ENCODE measurements around the gene KIAA1958. TPM values are rescaled to one million over a fixed set of nuclear protein-coding genes. Genes with fewer than 3 reads are reported as not detected.
A peak's percentile ranks its signal among the peaks of the same experiment; 100 is the strongest.

Gene KIAA1958
- total RNA-seq, 1 donor from 2014 or later = 6.6 TPM

- DNase-seq = no peak
Observed at GRCh38 chr9:112605518-112605917, 118.9 kb downstream of the KIAA1958 start.

GRCh38 chr9:112605963-112606699 is 119.5 kb downstream of the KIAA1958 start:
- DNase-seq = no peak

GRCh38 chr9:112608851-112609250 is 122.2 kb downstream of the KIAA1958 start:
- DNase-seq = no peak

- no peak for DNase-seq
Observed at GRCh38 chr9:112615584-112616266, 129.1 kb downstream of the KIAA1958 start.

GRCh38 chr9:112617371-112617770 is 130.7 kb downstream of the KIAA1958 start:
- no peak for DNase-seq

GRCh38 chr9:112618385-112619009 is 131.9 kb downstream of the KIAA1958 start:
- DNase-seq = no peak

- no peak for DNase-seq
Observed at GRCh38 chr9:112620388-112620787, 133.8 kb downstream of the KIAA1958 start.

- DNase-seq = no peak
Observed at GRCh38 chr9:112621018-112621655, 134.5 kb downstream of the KIAA1958 start.

GRCh38 chr9:112623198-112623597 is 136.6 kb downstream of the KIAA1958 start:
- DNase-seq = no peak

GRCh38 chr9:112624711-112625707 is 138.4 kb downstream of the KIAA1958 start:
- no peak for DNase-seq

GRCh38 chr9:112629671-112630485 is 143.3 kb downstream of the KIAA1958 start:
- DNase-seq = no peak

GRCh38 chr9:112631313-112632070 is 144.9 kb downstream of the KIAA1958 start:
- DNase-seq = peak; percentile 38

- no peak for DNase-seq
Observed at GRCh38 chr9:112640311-112640710, 153.7 kb downstream of the KIAA1958 start.

GRCh38 chr9:112642126-112642525 is 155.5 kb downstream of the KIAA1958 start:
- no peak for DNase-seq

GRCh38 chr9:112647596-112647995 is 161.0 kb downstream of the KIAA1958 start:
- no peak for DNase-seq

- DNase-seq = no peak
Observed at GRCh38 chr9:112648624-112649023, 162.0 kb downstream of the KIAA1958 start.

GRCh38 chr9:112654282-112654681 is 167.7 kb downstream of the KIAA1958 start:
- no peak for DNase-seq

- DNase-seq = no peak
Observed at GRCh38 chr9:112655668-112656067, 169.0 kb downstream of the KIAA1958 start.

GRCh38 chr9:112659906-112660305 is 173.3 kb downstream of the KIAA1958 start:
- DNase-seq = no peak

- DNase-seq = no peak
Observed at GRCh38 chr9:112663681-112664080, 177.1 kb downstream of the KIAA1958 start.

All from skin of body (tissue), 2 donors.